Measurements from ENCODE around the gene ADK.

DNA sequence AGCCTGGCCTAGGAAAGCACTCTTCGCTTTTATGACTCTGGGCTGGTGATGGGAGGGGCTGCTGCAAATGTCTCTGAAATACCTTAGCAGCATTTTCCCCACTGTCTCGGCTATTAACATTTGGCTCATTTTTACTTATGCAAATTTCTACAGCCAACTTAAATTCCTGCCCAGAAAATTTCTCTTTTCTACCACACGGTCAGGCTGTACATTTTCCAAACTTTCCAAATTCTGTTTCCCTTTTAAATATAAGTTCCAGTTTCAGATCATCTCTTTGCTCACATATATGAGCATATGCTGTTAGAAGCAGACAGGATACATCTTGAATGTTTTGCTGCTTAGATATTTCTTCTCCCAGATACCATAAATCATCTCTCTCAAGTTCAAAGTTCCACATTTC, 332.3 kb downstream of the ADK start:
- no peak for TF ChIP-seq EZH2 (IDR thresholded peaks at IDR 0.05; ENCODE audit: low read length)
- TF ChIP-seq, protein P1, sequence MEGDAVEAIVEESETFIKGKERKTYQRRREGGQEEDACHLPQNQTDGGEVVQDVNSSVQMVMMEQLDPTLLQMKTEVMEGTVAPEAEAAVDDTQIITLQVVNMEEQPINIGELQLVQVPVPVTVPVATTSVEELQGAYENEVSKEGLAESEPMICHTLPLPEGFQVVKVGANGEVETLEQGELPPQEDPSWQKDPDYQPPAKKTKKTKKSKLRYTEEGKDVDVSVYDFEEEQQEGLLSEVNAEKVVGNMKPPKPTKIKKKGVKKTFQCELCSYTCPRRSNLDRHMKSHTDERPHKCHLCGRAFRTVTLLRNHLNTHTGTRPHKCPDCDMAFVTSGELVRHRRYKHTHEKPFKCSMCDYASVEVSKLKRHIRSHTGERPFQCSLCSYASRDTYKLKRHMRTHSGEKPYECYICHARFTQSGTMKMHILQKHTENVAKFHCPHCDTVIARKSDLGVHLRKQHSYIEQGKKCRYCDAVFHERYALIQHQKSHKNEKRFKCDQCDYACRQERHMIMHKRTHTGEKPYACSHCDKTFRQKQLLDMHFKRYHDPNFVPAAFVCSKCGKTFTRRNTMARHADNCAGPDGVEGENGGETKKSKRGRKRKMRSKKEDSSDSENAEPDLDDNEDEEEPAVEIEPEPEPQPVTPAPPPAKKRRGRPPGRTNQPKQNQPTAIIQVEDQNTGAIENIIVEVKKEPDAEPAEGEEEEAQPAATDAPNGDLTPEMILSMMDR (optimal IDR thresholded peaks at IDR 0.05 in 1 of 3, IDR thresholded peaks at IDR 0.05 in 1 of 3, conservative IDR thresholded peaks at IDR 0.05 in 1 of 3; ENCODE audit: extremely low read depth in 1 of 3, insufficient read depth in 2 of 3, low read length in 3 of 3), result no peak
